Heart right ventricle (tissue), 16 donors: ENCODE results near the gene DNAH8. TPM values are rescaled to one million over a fixed set of nuclear protein-coding genes. Genes with fewer than 3 reads are reported as not detected.

ENCODE experiments used
- ATAC-seq, 8 donors: fragments of 200-7000 bp; cut with Tn5 transposase; one replicate each; pipeline ENCODE4 v1.9.1; 2020; ENCODE audit warnings: mild to moderate bottlenecking in 8 of 8, moderate library complexity in 8 of 8, moderate number of reproducible peaks in 1 of 8
- DNase-seq, 2 donors: peaks; one replicate each; pipeline ENCODE4 v3.0.0-alpha.2; 2020
- H3K27ac ChIP-seq, 10 donors: fragments of 200-600 bp; sonication (generic) in 2 of 10; one replicate each; pipeline versions ENCODE4 v1.5.0 to v1.8.0; 2020 to 2022; ENCODE audit warnings: mild to moderate bottlenecking in 3 of 10
- H3K27me3 ChIP-seq, 7 donors: fragments of 200-600 bp; one replicate each; pipeline ENCODE4 v1.8.0; 2021 to 2022; ENCODE audit warnings: mild to moderate bottlenecking in 2 of 7
- H3K36me3 ChIP-seq, 9 donors: fragments of 200-600 bp; sonication (generic) in 1 of 9; one replicate each; pipeline versions ENCODE4 v1.5.0 to v1.8.0; 2020 to 2022; ENCODE audit warnings: mild to moderate bottlenecking in 2 of 9
- H3K4me1 ChIP-seq, 9 donors: fragments of 200-600 bp; sonication (generic) in 1 of 9; one replicate each; pipeline versions ENCODE4 v1.5.0 to v1.8.0; 2020 to 2022; ENCODE audit warnings: mild to moderate bottlenecking in 4 of 9
- H3K4me3 ChIP-seq, 10 donors: fragments of 200-600 bp; sonication (generic) in 2 of 10; one replicate each; pipeline versions ENCODE4 v1.5.0 to v1.8.0; 2020 to 2022; ENCODE audit warnings: mild to moderate bottlenecking in 7 of 10, moderate library complexity in 2 of 10
- H3K9me3 ChIP-seq, 11 donors: fragments of 200-600 bp in 10 of 11; sonication (generic) in 2 of 11; one replicate each; pipeline versions ENCODE4 v1.5.0 to v1.8.0; 2013 to 2022; ENCODE audit warnings: mild to moderate bottlenecking in 2 of 11, control low read depth in 1 of 11, moderate library complexity in 1 of 11
- whole genome bisulfite sequencing, 2 donors: extraction: QIAGEN DNeasy Blood & Tissue Kit; methylation state at CpG; one replicate each; pipeline ENCODE4 v1.1.7; 2013; ENCODE audit warnings: inconsistent platforms in 1 of 2; 5-methylcytosine and 5-hydroxymethylcytosine counted together
- intact Hi-C, 10 donors: fragments of 100-400 bp; cut with DNase I; formaldehyde crosslinking; loops; one replicate each; pipeline versions ENCODE4 v1.11.1 to v1.14.2; 2022
- polyA plus RNA-seq, 2 donors: library from polyadenylated mRNA; stranded (reverse); fragments of 200-250 nt; gene quantifications; one replicate each; pipeline ENCODE4 v1.2.3, GENCODE V29; 2013
- total RNA-seq, 10 donors: library from RNA; stranded (reverse); fragmentation: NEBNext Ultra II Directional in 3 of 10; extraction: Animal tissue kit (Norgen Biotek cat#: 25700) in 3 of 10; gene quantifications; one replicate each; pipeline versions ENCODE4 v1.2.1 to v1.2.4, GENCODE V29; 2021 to 2023
- TF ChIP-seq, protein P1 (sequence below), 9 donors: fragments of 200-600 bp; sonication (generic) in 2 of 9; IDR thresholded peaks; one replicate each; pipeline versions ENCODE4 v1.5.0 to v1.8.0; 2021 to 2022; ENCODE audit warnings: antibody characterized with exemption in 9 of 9, mild to moderate bottlenecking in 5 of 9, moderate library complexity in 1 of 9
- donor health status: Arrhythmogenic right ventricular cardiomyopathy.
- donor health status: ischemic (EF 13 %, LVEDD 7.1; RV severe dilation, severe dysfunction).
- donor health status: healthy with polysubstance abuse.
- donor health status: DM: no; HTN: yes; CAD: no.
- donor health status: DM: no; HTN: no; CAD: no.
- donor health status: ischemic (EF 25% LVEDD 6.9; RV normal size, moderate dysfunction).
- donor health status: ischemic (EF 25% LVEDD 5.7; RV mildly dilated, moderate dysfunction).
- donor health status: healthy.
- donor health status: DM: yes; HTN: yes; CAD: no.
- donor health status: Ischemic cardiomyopathy.
- donor health status: ischemic (EF 35%, LVEDD 5.7; RV mildly dilated, moderate dysfunction).
- donor health status: nonischemic (EF 11% LVEDD 7.7; RV severe dilation, severe dysfunction).
- donor health status: DM: yes; HTN: yes; CAD: no.
- donor health status: PGD.
- donor health status: ischemic (EF 29% LVEDD 5.4; RV normal size, mild dysfunction).
- donor health status: nonischemic (EF 23%, LVEDD 6.1; RV moderate dilation, normal function).

The DNAH8 gene
- total and polyA plus RNA-seq, 12 donors, result 0.02 to 0.09 (median 0.03) TPM; not detected in 8

- Histone ChIP-seq H3K27ac (no peak overlapping the region), H3K9me3 (no peaks in the 10 kb centered on the region), H3K36me3 (peaks cover 0 to 68% (median 9%) of the 10 kb centered on the region in 9 donors), H3K27me3 (no peaks in the 10 kb centered on the region), H3K4me1 (no peaks in the 10 kb centered on the region), H3K4me3 (no peak overlapping the region)
- DNase-seq, result no peak
- intact Hi-C loops, result loop anchor here in 1 of 10 donors (10.0 kb wide), 1 partner anchor 182 kb away; no protein-coding TSS in a partner anchor
- no peak for ATAC-seq
- WGBS, 2 donors, result 64 to 70% methylated on average over 2 of the region's 2 CpGs
- TF ChIP-seq, protein P1, sequence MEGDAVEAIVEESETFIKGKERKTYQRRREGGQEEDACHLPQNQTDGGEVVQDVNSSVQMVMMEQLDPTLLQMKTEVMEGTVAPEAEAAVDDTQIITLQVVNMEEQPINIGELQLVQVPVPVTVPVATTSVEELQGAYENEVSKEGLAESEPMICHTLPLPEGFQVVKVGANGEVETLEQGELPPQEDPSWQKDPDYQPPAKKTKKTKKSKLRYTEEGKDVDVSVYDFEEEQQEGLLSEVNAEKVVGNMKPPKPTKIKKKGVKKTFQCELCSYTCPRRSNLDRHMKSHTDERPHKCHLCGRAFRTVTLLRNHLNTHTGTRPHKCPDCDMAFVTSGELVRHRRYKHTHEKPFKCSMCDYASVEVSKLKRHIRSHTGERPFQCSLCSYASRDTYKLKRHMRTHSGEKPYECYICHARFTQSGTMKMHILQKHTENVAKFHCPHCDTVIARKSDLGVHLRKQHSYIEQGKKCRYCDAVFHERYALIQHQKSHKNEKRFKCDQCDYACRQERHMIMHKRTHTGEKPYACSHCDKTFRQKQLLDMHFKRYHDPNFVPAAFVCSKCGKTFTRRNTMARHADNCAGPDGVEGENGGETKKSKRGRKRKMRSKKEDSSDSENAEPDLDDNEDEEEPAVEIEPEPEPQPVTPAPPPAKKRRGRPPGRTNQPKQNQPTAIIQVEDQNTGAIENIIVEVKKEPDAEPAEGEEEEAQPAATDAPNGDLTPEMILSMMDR (IDR thresholded peaks at IDR 0.05), result no peak
These were observed 38.7 kb upstream of the DNAH8 start for GRCh38 chr6:38676236-38676973.

DNA sequence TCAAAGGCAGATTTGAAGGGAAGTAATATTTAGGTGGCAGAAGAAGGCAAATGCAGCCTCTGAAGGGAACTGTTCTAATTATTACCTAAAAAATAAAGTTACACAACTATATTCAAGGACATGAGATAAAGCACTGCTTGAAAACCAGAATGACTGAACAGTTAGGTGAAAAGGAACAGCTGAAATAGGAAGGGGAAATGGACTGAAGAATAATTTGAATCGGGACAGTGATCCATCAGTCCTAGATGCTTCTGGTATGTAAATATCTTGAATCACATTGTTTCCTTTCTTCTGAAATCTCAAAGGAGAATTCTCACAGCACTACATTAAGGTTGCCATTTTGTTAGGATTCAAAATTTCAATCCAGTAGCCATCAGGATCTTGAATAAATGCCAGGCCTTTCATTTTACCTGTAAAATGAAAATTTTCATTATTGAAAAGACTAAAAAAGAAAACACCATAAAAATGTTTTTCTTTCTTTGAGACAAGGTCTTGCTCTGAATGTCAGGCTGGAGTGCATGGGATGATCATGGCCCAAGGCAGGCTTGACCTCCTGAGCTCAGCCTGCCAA, 38.1 kb upstream of the DNAH8 start:
- ATAC-seq, result no peak
- H3K27me3 ChIP-seq, result no peaks in the 10 kb centered on the region
- peaks cover 0 to 75% (median 9%) of the 10 kb centered on the region in 9 donors for H3K36me3 ChIP-seq
- no peaks in the 10 kb centered on the region for H3K4me1 ChIP-seq
- H3K27ac ChIP-seq, result no peak overlapping the region
- H3K4me3 ChIP-seq, result no peak overlapping the region
- H3K9me3 ChIP-seq, result no peaks in the 10 kb centered on the region
- intact Hi-C loops, result loop anchor here in 1 of 10 donors (10.0 kb wide), 1 partner anchor 182 kb away; no protein-coding TSS in a partner anchor
- TF ChIP-seq, protein P1 (IDR thresholded peaks at IDR 0.05), result no peak
- 63 to 64% methylated on average over 1 of the region's 1 CpG for WGBS, 2 donors
- DNase-seq, result no peak

DNA sequence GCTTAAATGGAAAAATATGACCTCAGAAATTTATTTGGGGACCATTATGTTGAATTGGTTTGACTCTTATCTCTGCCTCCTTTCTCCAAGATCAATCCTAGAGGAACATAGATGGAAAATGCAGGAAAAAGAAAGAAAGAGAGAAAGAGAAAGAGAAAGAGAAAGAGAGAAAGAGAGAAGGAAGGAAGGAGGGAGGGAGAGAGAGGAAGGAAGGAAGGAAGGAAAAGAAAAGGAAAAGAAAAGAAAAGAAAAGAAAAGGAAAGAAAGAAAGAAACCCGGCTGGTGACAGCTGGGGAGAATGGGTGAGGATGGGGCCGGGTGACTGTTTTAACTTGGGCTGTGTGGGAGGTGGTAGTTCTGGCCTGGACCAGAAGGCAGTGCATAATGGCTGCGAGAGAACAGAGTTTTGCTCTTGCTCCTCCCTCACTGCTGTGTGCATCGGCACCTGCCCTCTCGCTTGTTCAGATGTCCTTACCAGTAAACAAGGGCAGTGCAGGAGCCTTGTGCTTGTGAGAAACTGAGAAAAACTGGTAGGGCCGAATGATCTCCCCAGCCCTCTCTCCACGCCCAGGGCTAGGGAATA, 36.8 kb upstream of the DNAH8 start:
- no peak for ATAC-seq
- intact Hi-C loops, result loop anchor here in 1 of 10 donors (10.0 kb wide), 1 partner anchor 183 kb away; no protein-coding TSS in a partner anchor
- Histone ChIP-seq H3K27me3 (no peaks in the 10 kb centered on the region), H3K27ac (no peak overlapping the region), H3K9me3 (no peaks in the 10 kb centered on the region), H3K36me3 (peaks cover 0 to 87% (median 9%) of the 10 kb centered on the region in 9 donors), H3K4me1 (no peaks in the 10 kb centered on the region), H3K4me3 (no peak overlapping the region)
- TF ChIP-seq, protein P1 (IDR thresholded peaks at IDR 0.05), result no peak
- DNase-seq, result no peak
- 83 to 84% methylated on average over 7 of the region's 7 CpGs for WGBS, 2 donors

- TF ChIP-seq, protein P1 (IDR thresholded peaks at IDR 0.05), result no peak
- H3K9me3 ChIP-seq, result no peaks in the 10 kb centered on the region
- H3K27ac ChIP-seq, result no peak overlapping the region
- H3K4me3 ChIP-seq, result no peak overlapping the region
- no peaks in the 10 kb centered on the region for H3K27me3 ChIP-seq
- peaks cover 0 to under 1% (median 0%) of the 10 kb centered on the region in 9 donors for H3K4me1 ChIP-seq
- 95 to 100% methylated on average over 1 of the region's 1 CpG for WGBS, 2 donors
- intact Hi-C loops, result loop anchor here in 1 of 10 donors (10.0 kb wide), 1 partner anchor 185 kb away; no protein-coding TSS in a partner anchor
- H3K36me3 ChIP-seq, result peaks cover 0 to 100% (median 15%) of the 10 kb centered on the region in 9 donors
- ATAC-seq (no peak), DNase-seq (no peak)
These were observed 35.4 kb upstream of the DNAH8 start for GRCh38 chr6:38679668-38680067.
